A549 treated with RU486 at 1 μM for 4 hours (cell line): ENCODE measurements around the gene TAF11L10. TPM values are rescaled to one million over a fixed set of nuclear protein-coding genes. Genes with fewer than 3 reads are reported as not detected.

Experiments
- total RNA-seq: library from RNA; stranded (reverse); fragments of 200-300 nt; extraction: Qiagen RNA extraction; gene quantifications from 5 replicates; pipeline ENCODE4 v1.2.3, GENCODE V29; 2022; ENCODE audit warnings: low read depth

Gene TAF11L10
- not detected in 5 replicates for total RNA-seq

GRCh38 chr5:17597728-17598127 lies at the start of gene TAF11L10:
TSS of gene TAF11L10 (minus strand) at chr5:17597828.

GRCh38 chr5:17634160-17634559 lies 36.5 kb upstream of the TAF11L10 start, which contains the start of gene TAF11L14:
TSS of gene TAF11L14 (plus strand) at chr5:17634460.

GRCh38 chr5:17631788-17632187 lies 34.2 kb upstream of the TAF11L10 start, which contains the start of gene TAF11L13:
TSS of gene TAF11L13 (plus strand) at chr5:17632088.

GRCh38 chr5:17610092-17610491 lies 12.5 kb upstream of the TAF11L10 start, which contains the start of gene TAF11L12:
TSS of gene TAF11L12 (plus strand) at chr5:17610392.

GRCh38 chr5:17603880-17604279 lies 6.3 kb upstream of the TAF11L10 start, which contains the start of gene TAF11L11:
TSS of gene TAF11L11 (plus strand) at chr5:17604183.

GRCh38 chr5:17594255-17594654 lies 3.4 kb downstream of the TAF11L10 start, which contains the start of gene TAF11L9:
TSS of gene TAF11L9 (minus strand) at chr5:17594394.

GRCh38 chr5:17590860-17591259 lies 6.8 kb downstream of the TAF11L10 start, which contains the start of gene TAF11L8:
TSS of gene TAF11L8 (minus strand) at chr5:17590960.

GRCh38 chr5:17585658-17586057 lies 12.0 kb downstream of the TAF11L10 start, which contains the start of gene TAF11L7:
TSS of gene TAF11L7 (minus strand) at chr5:17585758.

Other genes starting within 250 kb of the TAF11L10 start
- gene TAF11L2, start 99.6 kb downstream of the TAF11L10 start, total RNA-seq = not detected in 5 replicates
- not detected in 5 replicates for gene TAF11L3, start 79.5 kb downstream of the TAF11L10 start, total RNA-seq
- gene TAF11L4, start 76.0 kb downstream of the TAF11L10 start, total RNA-seq = not detected in 5 replicates
- gene TAF11L5, start 72.6 kb downstream of the TAF11L10 start, total RNA-seq = not detected in 5 replicates
- not detected in 5 replicates for gene TAF11L6, start 69.2 kb downstream of the TAF11L10 start, total RNA-seq
- gene TAF11L7, start 12.1 kb downstream of the TAF11L10 start, total RNA-seq = not detected in 5 replicates
- gene TAF11L8, start 6.9 kb downstream of the TAF11L10 start, total RNA-seq = not detected in 5 replicates
- not detected in 5 replicates for gene TAF11L9, start 3.4 kb downstream of the TAF11L10 start, total RNA-seq
- 0.21 to 0.38 TPM (median 0.25 TPM) in 4 of 5 replicates, not detected in the other for gene TAF11L11, start 6.4 kb upstream of the TAF11L10 start, total RNA-seq
- gene TAF11L12, start 12.6 kb upstream of the TAF11L10 start, total RNA-seq = 0.14 to 0.18 TPM in 2 of 5 replicates, not detected in the others
- not detected in 5 replicates for gene TAF11L13, start 34.3 kb upstream of the TAF11L10 start, total RNA-seq
- gene TAF11L14, start 36.6 kb upstream of the TAF11L10 start, total RNA-seq = not detected in 5 replicates